Natural killer cell (primary cell): Measurements from ENCODE around the gene PEPD. TPM values are rescaled to one million over a fixed set of nuclear protein-coding genes. Genes with fewer than 3 reads are reported as not detected.

Experiments used
- ATAC-seq, 3 donors: fragments of 150-1000 bp in 2 of 3; fragments of 200-7000 bp in 1 of 3; cut with Tn5 transposase; 1 replicate in 1 of 3; 2 replicates in 2 of 3; pipeline ENCODE4 v1.10.0; 2021; ENCODE audit warnings: mild to moderate bottlenecking in 2 of 3, moderate library complexity in 2 of 3
- DNase-seq, 2 donors: peaks; one replicate each; pipeline versions ENCODE4 v3.0.0 to v3.0.0-alpha.2; 2013 to 2021; ENCODE audit warnings: mixed read lengths in 1 of 2
- H3K27ac ChIP-seq: one replicate; pipeline ENCODE4 v1.5.1; 2013; ENCODE audit warnings: mild to moderate bottlenecking, low read length
- H3K27me3 ChIP-seq: one replicate; pipeline ENCODE4 v1.6.1; 2013; ENCODE audit warnings: low read length; ENCODE audit not compliant: control insufficient read depth, insufficient read depth
- H3K36me3 ChIP-seq: one replicate; pipeline ENCODE4 v1.6.1; 2013; ENCODE audit warnings: low read length; ENCODE audit not compliant: control insufficient read depth, insufficient read depth
- H3K4me1 ChIP-seq: one replicate; pipeline ENCODE4 v1.6.1; 2013; ENCODE audit warnings: low read length; ENCODE audit not compliant: control insufficient read depth, insufficient read depth
- H3K4me3 ChIP-seq: one replicate; pipeline ENCODE4 v1.5.1; 2013; ENCODE audit warnings: low read length
- H3K9me3 ChIP-seq: one replicate; pipeline ENCODE4 v1.6.1; 2013; ENCODE audit warnings: low read length; ENCODE audit not compliant: control insufficient read depth, insufficient read depth
- H3K27ac Mint-ChIP-seq, 2 donors: one replicate each; pipeline ENCODE4 v1.8.0; 2022; ENCODE audit warnings: mild to moderate bottlenecking in 2 of 2, mixed read lengths in 2 of 2, moderate library complexity in 1 of 2
- H3K27me3 Mint-ChIP-seq, 2 donors: one replicate each; pipeline ENCODE4 v1.8.0; 2022; ENCODE audit warnings: low read depth in 2 of 2, mixed read lengths in 2 of 2
- H3K36me3 Mint-ChIP-seq: one replicate; pipeline ENCODE4 v1.8.0; 2022; ENCODE audit warnings: mixed read lengths
- H3K4me1 Mint-ChIP-seq, 2 donors: one replicate each; pipeline ENCODE4 v1.8.0; 2022; ENCODE audit warnings: mixed read lengths in 2 of 2
- H3K4me3 Mint-ChIP-seq: one replicate; pipeline ENCODE4 v1.8.0; 2022; ENCODE audit warnings: mild to moderate bottlenecking, moderate library complexity, mixed read lengths
- H3K9me3 Mint-ChIP-seq, 2 donors: one replicate each; pipeline ENCODE4 v1.8.0; 2022; ENCODE audit warnings: mixed read lengths in 2 of 2
- CTCF ChIP-seq: fragments of 200-600 bp; IDR thresholded peaks from one replicate; pipeline ENCODE4 v1.8.0; 2022; ENCODE audit warnings: antibody characterized with exemption
- WGBS: methylation state at CpG from one replicate; pipeline ENCODE4 v1.1.7; 2013; ENCODE audit warnings: missing lambda C conversion rate; ENCODE audit not compliant: insufficient coverage; 5-methylcytosine and 5-hydroxymethylcytosine counted together
- intact Hi-C: fragments of 100-400 bp; cut with micrococcal nuclease; formaldehyde crosslinking; loops from one replicate; pipeline ENCODE4 v1.14.2; 2022
- total RNA-seq, 4 donors: library from RNA; stranded (reverse); fragments of 120-200 nt in 1 of 4; gene quantifications; one replicate each; pipeline versions ENCODE4 v1.2.3 to v1.2.4, GENCODE V29; 2013 to 2022

Gene PEPD
- total RNA-seq, 3 donors from 2014 or later (not counting 1 experiment from before 2014, with no cell fraction given) = 33.9 to 42.2 (median 40.9) TPM

- no peak overlapping the region for H3K27ac ChIP-seq
- no peak overlapping the region for H3K4me3 Mint-ChIP-seq
- intact Hi-C loops = no loop called here
- H3K36me3 ChIP-seq = peaks cover 4% of the 10 kb centered on the region
- no peaks in the 10 kb centered on the region for H3K9me3 Mint-ChIP-seq
- no peaks in the 10 kb centered on the region for H3K27me3 ChIP-seq
- no peaks in the 10 kb centered on the region for H3K4me1 ChIP-seq
- DNase-seq (no peak), ATAC-seq (no peak)
- no peaks in the 10 kb centered on the region for H3K27me3 Mint-ChIP-seq
- no peak for TF ChIP-seq CTCF
- no peak overlapping the region for H3K27ac Mint-ChIP-seq
- no peaks in the 10 kb centered on the region for H3K36me3 Mint-ChIP-seq
- H3K4me1 Mint-ChIP-seq = peaks cover 0 to 5% of the 10 kb centered on the region in 2 donors
- H3K9me3 ChIP-seq = no peaks in the 10 kb centered on the region
- H3K4me3 ChIP-seq = no peak overlapping the region
- 88% methylated on average over 10 of the region's 10 CpGs for WGBS
Measured at GRCh38 chr19:33463199-33463598, 58.4 kb downstream of the PEPD start.

- ATAC-seq = no peak
- Mint-ChIP-seq H3K4me1 (peaks cover 0 to 2% of the 10 kb centered on the region in 2 donors), H3K27ac (no peak overlapping the region), H3K4me3 (no peak overlapping the region), H3K27me3 (no peaks in the 10 kb centered on the region), H3K9me3 (no peaks in the 10 kb centered on the region), H3K36me3 (no peaks in the 10 kb centered on the region)
- DNase-seq = no peak
- no peak overlapping the region for H3K27ac ChIP-seq
- no peak for TF ChIP-seq CTCF
- no peaks in the 10 kb centered on the region for H3K27me3 ChIP-seq
- intact Hi-C loops = no loop called here
- no peaks in the 10 kb centered on the region for H3K9me3 ChIP-seq
- no peaks in the 10 kb centered on the region for H3K4me1 ChIP-seq
- no peak overlapping the region for H3K4me3 ChIP-seq
- WGBS = 95% methylated on average over 16 of the region's 16 CpGs
- peaks cover 4% of the 10 kb centered on the region for H3K36me3 ChIP-seq
Measured at GRCh38 chr19:33462112-33462791, 59.3 kb downstream of the PEPD start.

- H3K4me3 ChIP-seq = no peak overlapping the region
- Mint-ChIP-seq H3K4me3 (no peak overlapping the region), H3K27ac (no peak overlapping the region), H3K9me3 (no peaks in the 10 kb centered on the region), H3K27me3 (no peaks in the 10 kb centered on the region), H3K36me3 (no peaks in the 10 kb centered on the region), H3K4me1 (no peaks in the 10 kb centered on the region)
- no peaks in the 10 kb centered on the region for H3K9me3 ChIP-seq
- no peak for DNase-seq
- intact Hi-C loops = no loop called here
- no peaks in the 10 kb centered on the region for H3K4me1 ChIP-seq
- no peak for TF ChIP-seq CTCF
- H3K27me3 ChIP-seq = no peaks in the 10 kb centered on the region
- no peak overlapping the region for H3K27ac ChIP-seq
- ATAC-seq = no peak
- 93% methylated on average over 24 of the region's 24 CpGs for WGBS
- peaks cover 4% of the 10 kb centered on the region for H3K36me3 ChIP-seq
Measured at GRCh38 chr19:33461256-33462111, 60.1 kb downstream of the PEPD start.
